EL (cell line): ENCODE measurements around the gene DUSP21.
"Not testable (repeated sequence)": the region's sequence is repeated elsewhere in the genome, so short reads cannot be mapped to it uniquely, and the experiment has no call there.

ENCODE experiments used
- DNase-seq: peaks from one replicate; pipeline ENCODE4 v3.0.0-alpha.2; 2016

Gene DUSP21

GRCh38 chrX:44843753-44844152, at the start of gene DUSP21:
Gene DUSP21 (plus strand): TSS chrX:44844021. CDS start chrX:44844133, 112 bp downstream.
- no peak for DNase-seq

DNA sequence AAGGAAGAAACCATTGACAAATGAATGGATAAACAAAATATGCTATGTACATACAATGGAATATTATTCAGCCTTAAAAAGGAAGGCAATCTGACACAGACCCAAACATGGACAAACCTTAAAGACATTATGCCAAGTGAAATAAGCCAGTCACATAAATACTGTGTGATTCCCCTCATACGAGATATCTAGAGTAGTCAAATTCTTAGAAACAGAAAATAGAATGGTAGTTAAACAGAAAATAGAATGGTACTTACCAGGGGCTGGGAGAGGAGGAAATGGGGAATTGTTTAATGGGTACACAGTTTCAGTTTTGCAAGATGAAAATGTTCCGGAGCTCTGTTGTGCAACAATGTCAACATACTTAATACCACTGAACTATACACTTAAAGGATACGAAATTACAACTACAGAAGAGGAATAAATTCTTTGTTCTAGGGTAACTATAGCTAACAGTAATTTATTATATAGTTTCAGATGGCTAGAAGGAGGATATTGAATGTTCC, 47.8 kb upstream of the DUSP21 start:
- DNase-seq, result no peak

- DNase-seq, result no peak
Measured at GRCh38 chrX:44802613-44803012, 41.2 kb upstream of the DUSP21 start.

- DNase-seq, result no peak
Measured at GRCh38 chrX:44815681-44816080, 28.1 kb upstream of the DUSP21 start.

DNA sequence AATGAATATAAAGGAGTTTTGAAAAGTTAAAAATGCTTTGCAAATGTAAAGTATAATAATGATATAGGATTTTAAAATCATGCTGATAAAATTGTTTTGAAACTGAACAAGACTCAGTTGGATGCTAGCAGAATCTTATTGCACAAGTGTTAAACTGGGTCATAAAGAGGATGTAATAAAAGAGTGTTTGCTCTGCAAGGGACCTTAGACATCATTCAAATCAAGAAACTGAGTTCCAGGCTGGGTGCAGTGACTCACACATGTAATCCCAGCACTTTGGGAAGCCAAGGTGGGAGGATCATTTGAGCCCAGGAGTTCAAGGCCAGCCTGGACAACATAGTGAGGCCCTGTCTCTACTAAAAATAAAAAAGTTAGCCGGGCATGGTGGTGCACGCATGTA, 27.5 kb upstream of the DUSP21 start:
- DNase-seq, result no peak

DNA sequence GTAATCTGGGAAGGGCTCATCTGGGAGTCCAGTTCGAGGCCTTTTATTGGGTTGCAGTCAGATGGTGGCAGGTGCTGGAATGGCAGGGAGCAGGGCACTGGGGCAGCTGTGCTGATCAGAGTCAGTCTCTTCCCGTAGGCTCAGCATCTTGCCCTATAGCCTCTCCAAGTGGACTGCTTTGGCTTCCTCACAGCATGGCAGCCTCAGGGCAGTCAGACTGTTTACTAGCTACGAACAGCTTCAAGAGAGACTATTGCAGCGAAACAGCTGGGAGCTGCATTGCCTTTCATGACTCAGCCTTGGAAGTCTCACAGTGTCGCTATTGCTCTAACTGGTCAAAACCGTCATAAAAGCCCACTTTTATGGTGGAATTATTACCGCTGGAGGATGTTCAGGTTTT, 26.8 kb upstream of the DUSP21 start:
- no peak for DNase-seq

DNA sequence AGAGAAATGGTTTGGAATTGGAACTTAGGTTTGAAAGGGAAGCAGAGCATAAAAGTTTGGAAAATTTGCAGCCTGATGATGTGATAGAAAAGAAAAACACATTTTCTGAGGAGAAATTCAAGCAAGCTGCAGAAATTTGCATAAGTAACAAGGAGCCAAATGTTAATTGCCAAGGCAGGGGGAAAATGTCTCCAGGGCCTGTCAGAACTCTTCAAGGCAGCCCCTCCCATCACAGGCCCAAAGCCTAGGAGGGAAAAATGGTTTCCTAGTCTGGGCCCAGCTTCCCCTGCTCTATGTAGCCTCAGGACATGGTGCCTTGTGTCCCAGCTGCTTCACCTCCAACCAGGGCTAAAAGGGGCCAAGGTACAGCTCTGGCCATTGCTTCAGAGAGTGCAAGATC, 21.2 kb upstream of the DUSP21 start:
- DNase-seq, result no peak

- not testable (repeated sequence) for DNase-seq
Measured at GRCh38 chrX:44823193-44823592, 20.6 kb upstream of the DUSP21 start.

- DNase-seq, result peak; percentile 80
Measured at GRCh38 chrX:44828008-44828605, 15.7 kb upstream of the DUSP21 start.

DNA sequence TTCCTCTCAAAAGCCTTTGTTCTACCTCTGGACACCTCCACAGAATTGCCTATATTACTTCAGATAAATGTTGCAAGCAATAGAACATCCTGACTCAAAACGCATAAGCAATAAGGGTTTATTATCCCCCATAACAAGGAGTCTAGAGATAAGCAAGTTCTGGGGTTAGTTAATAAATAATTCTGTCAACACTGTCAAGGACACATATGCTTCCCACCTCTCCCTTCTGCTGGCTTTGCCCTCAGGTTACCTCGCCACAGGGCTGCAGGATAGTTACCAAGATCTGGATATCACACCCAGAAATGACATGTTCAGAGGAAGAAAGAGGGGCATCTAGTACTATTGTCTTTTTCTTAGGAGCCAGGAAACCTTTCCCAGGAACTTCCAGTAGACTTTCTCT, 14.0 kb upstream of the DUSP21 start:
- no peak for DNase-seq

GRCh38 chrX:44842550-44843317, 1.1 kb upstream of the DUSP21 start:
- DNase-seq, result no peak

GRCh38 chrX:44843318-44843702, 511 bp upstream of the DUSP21 start:
- no peak for DNase-seq

DNA sequence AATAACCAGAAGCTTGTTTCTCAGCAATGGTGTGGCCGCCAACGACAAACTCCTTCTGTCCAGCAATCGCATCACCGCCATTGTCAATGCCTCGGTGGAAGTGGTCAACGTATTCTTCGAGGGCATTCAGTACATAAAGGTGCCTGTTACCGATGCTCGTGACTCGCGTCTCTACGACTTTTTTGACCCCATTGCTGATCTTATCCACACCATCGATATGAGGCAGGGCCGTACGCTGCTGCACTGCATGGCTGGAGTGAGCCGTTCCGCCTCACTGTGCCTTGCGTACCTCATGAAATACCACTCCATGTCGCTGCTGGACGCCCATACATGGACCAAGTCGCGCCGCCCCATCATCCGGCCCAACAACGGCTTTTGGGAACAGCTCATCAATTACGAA, 383 bp downstream of the DUSP21 start:
- DNase-seq, result no peak

DNA sequence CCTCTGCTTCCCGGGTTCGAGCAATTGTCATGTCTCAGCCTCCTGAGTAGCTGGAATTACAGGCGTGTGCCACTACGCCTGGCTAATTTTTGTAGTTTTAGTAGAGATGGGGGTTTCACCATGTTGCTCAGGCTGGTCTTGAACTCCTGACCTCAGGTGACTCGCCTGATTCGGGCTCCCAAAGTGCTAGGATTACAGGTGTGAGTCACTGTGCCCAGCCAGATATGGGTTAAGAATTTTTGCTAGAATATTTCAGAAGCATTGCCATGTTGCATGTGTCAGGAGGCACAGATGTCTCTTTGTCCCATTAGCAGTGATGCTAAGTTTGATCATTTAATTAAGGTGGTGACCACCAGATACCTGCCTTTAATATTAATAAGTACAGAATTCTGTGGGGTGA, 7.1 kb downstream of the DUSP21 start:
- DNase-seq, result not testable (repeated sequence)

- no peak for DNase-seq
Measured at GRCh38 chrX:44871114-44871645, 27.4 kb downstream of the DUSP21 start.

DNA sequence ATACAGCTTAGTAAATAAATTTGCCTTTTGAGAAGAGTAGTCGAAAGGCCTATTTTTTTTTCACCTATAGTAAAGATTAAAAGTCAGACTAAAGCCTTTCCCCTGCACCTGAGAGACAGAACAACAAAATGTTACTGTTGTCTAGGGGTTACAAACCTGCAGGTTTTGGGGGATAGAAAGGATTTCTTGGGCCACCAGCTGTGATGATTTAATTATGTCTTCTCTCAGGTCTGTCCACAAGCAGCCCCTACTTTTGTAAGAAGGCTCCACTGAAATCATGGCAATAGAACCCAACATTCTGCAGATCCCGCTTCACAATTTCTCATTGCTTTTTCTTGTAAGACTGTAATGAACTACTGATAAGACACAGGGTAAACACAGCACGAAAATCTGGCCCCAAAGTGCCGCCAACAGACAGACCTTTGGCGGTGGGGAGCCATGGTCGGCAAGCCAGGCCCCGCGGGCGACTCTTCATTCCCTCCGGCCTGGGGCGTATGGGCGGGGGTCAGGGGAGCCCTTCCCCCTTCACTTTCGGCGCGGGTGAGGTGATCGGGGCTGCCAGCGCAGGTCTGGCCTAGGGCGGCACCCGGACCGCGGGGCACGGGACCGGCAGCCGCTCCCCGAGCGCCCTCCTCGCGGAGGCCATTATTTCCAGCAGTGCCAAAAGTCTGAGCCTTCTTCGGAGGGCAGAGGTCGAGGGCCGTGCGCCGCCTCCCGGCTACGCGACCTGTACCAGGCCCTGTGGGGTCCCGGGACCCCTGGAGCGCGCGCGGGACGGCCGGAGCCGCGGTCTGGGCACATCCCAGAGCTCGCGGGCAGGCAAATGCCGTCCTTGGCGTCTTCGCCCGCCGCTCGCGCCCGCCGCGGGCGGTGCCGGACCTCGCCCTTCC, 28.4 kb downstream of the DUSP21 start:
- DNase-seq, result no peak

DNA sequence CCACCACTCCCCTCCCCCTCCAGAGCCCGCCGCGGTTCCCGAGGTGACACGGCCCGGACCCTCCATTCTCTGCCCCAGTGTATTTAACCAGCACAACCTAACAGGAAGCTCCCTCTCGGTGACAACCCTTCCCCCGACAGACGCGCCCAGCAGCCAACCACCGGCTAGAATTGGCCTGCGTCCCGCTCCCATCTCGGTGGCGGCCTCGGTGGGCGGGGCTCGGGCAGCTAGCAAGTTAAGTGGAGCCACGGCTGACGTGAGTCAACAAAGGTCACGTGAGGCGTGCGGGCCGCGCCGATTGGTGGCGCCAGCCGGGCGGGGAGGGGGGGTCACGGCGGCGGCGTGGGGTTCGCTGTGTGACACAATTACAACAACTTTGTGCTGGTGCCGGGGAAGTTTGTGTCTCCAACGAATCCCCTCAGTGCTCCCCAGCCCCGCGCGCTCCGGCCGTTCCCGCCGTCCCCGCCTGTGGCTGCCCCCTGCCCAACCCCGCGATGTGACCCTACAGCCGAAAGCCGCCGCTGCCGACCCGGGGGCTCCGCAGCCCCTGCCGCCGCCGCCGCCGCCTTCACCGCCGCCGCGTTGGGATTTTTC, 29.1 kb downstream of the DUSP21 start, which contains the start of gene KDM6A:
KDM6A (plus strand) TSS at position 368 of the 594 bp plus-strand sequence. CDS start 364 bp downstream, outside the sequence.
- DNase-seq, result peak; percentile 92

- DNase-seq, result peak; percentile 40
Measured at GRCh38 chrX:44873415-44874276, 29.8 kb downstream of the DUSP21 start.

- DNase-seq, result peak; percentile 42
Measured at GRCh38 chrX:44874420-44875184, 30.8 kb downstream of the DUSP21 start.

- no peak for DNase-seq
Measured at GRCh38 chrX:44875185-44875489, 31.3 kb downstream of the DUSP21 start.

DNA sequence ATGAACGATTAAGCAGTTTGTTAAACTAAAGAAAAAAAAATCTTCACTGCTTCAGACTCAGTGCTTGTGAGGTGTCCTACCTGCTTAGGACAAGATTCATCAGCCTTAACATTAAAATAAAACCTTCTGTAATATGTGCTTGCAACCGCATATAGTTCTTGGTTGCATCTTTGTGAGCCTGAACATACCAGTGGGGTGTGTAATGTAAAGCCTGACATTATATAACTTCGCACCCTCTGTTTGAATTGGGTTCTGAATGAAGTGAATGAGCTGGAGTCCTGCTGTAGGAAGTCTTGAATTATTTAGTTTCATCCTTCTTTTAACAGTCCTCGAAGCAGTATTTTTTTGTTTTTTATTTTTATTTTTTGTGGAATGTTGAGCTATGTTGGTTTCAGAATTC, 32.3 kb downstream of the DUSP21 start:
- DNase-seq, result peak; percentile 40
